ENCODE data around the gene SCNN1A. TPM values are rescaled to one million over a fixed set of nuclear protein-coding genes. Genes with fewer than 3 reads are reported as not detected.

The SCNN1A gene
- total RNA-seq, 2 donors from 2014 or later, result 158 to 188 TPM

GRCh38 chr12:6332459-6332858, 42.9 kb downstream of the SCNN1A start:
- Histone ChIP-seq H3K9ac (ENCODE audit: low read depth in 2 of 2, low read length in 2 of 2) (peak overlapping the region in 1 of 2 donors; percentile 42), H3K36me3 (peaks cover 47% of the 10 kb centered on the region), H3K27ac (peak overlapping the region; percentile 99), H3K4me3 (no peak overlapping the region), H3K4me1 (peaks cover 29% of the 10 kb centered on the region), H3K27me3 (no peaks in the 10 kb centered on the region), H3K9me3 (no peaks in the 10 kb centered on the region)
- no peak for DNase-seq
- TF ChIP-seq, protein P1, sequence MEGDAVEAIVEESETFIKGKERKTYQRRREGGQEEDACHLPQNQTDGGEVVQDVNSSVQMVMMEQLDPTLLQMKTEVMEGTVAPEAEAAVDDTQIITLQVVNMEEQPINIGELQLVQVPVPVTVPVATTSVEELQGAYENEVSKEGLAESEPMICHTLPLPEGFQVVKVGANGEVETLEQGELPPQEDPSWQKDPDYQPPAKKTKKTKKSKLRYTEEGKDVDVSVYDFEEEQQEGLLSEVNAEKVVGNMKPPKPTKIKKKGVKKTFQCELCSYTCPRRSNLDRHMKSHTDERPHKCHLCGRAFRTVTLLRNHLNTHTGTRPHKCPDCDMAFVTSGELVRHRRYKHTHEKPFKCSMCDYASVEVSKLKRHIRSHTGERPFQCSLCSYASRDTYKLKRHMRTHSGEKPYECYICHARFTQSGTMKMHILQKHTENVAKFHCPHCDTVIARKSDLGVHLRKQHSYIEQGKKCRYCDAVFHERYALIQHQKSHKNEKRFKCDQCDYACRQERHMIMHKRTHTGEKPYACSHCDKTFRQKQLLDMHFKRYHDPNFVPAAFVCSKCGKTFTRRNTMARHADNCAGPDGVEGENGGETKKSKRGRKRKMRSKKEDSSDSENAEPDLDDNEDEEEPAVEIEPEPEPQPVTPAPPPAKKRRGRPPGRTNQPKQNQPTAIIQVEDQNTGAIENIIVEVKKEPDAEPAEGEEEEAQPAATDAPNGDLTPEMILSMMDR (IDR thresholded peaks at IDR 0.05), result no peak
- intact Hi-C loops (cut with DNase I), result loop anchor here (5.0 kb wide), 1 partner anchor 120 kb away; the partner anchor contains the start of gene TAPBPL

GRCh38 chr12:6330999-6331714, 44.2 kb downstream of the SCNN1A start:
- H3K36me3 ChIP-seq, result peaks cover 47% of the 10 kb centered on the region
- TF ChIP-seq, protein P1 (IDR thresholded peaks at IDR 0.05), result no peak
- peak overlapping the region; percentile 14 for H3K27ac ChIP-seq
- peaks cover 34% of the 10 kb centered on the region for H3K4me1 ChIP-seq
- no peak overlapping the region for H3K4me3 ChIP-seq
- no peak for DNase-seq
- no peak overlapping the region for H3K9ac ChIP-seq (ENCODE audit: low read depth in 2 of 2, low read length in 2 of 2)
- no peaks in the 10 kb centered on the region for H3K27me3 ChIP-seq
- intact Hi-C loops (cut with DNase I), result loop anchor here (5.0 kb wide), 1 partner anchor 121 kb away; the partner anchor contains the start of gene TAPBPL
- no peaks in the 10 kb centered on the region for H3K9me3 ChIP-seq

DNA sequence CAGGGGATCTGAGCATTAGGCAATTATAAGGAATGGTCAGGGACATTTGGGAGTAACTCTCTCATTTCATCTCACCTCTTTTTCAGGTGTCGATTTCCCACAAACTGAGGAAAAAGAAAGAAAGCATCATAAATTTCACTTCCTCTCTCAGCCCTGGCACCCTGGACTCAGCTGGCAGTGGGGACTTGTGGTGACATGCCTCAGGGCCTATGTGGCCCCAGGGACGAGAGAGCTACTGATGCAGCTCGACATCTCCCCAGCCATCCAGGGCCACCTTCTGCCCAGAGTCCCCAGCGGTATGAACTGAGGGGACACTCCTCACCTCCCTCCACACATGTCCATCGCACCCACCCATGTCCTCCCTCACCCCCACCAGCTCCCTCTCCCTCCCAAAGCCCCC, 45.2 kb downstream of the SCNN1A start:
- DNase-seq, result no peak
- no peaks in the 10 kb centered on the region for H3K9me3 ChIP-seq
- no peaks in the 10 kb centered on the region for H3K27me3 ChIP-seq
- intact Hi-C loops (cut with DNase I), result loop anchor here (5.0 kb wide), 1 partner anchor 122 kb away; the partner anchor contains the start of gene TAPBPL
- TF ChIP-seq, protein P1 (IDR thresholded peaks at IDR 0.05), result no peak
- H3K4me3 ChIP-seq, result no peak overlapping the region
- peaks cover 30% of the 10 kb centered on the region for H3K4me1 ChIP-seq
- H3K9ac ChIP-seq (ENCODE audit: low read depth in 2 of 2, low read length in 2 of 2), result no peak overlapping the region
- H3K36me3 ChIP-seq, result peaks cover 47% of the 10 kb centered on the region
- H3K27ac ChIP-seq, result no peak overlapping the region

DNA sequence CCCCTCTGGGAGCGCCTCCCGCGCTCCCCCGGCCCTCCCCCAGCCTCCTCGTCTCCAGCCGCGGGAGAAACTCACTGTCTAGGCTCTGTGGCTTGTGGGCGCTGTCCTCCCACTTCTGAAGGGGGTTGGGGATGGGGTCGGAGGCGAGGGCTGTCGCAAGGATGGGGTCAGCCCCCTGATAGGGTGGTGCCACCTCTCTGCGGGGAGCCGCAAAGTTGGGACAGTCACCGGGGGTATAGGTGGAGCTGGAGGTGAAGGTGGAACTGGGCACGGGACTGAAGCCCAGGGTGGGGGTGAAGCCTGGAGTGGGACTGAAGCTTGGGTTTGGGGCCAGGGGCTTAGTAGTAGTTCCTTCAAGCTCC, 45.7 kb downstream of the SCNN1A start:
- no peak overlapping the region for H3K9ac ChIP-seq (ENCODE audit: low read depth in 2 of 2, low read length in 2 of 2)
- H3K4me1 ChIP-seq, result peaks cover 25% of the 10 kb centered on the region
- DNase-seq, result no peak
- intact Hi-C loops (cut with DNase I), result loop anchor here (5.0 kb wide), 2 partner anchors 58 to 123 kb away; partner anchors contain the start of gene TAPBPL
- H3K9me3 ChIP-seq, result no peaks in the 10 kb centered on the region
- H3K4me3 ChIP-seq, result no peak overlapping the region
- peaks cover 47% of the 10 kb centered on the region for H3K36me3 ChIP-seq
- no peak overlapping the region for H3K27ac ChIP-seq
- TF ChIP-seq, protein P1 (IDR thresholded peaks at IDR 0.05), result no peak
- H3K27me3 ChIP-seq, result no peaks in the 10 kb centered on the region

- H3K4me1 ChIP-seq, result peaks cover 19% of the 10 kb centered on the region
- peaks cover 47% of the 10 kb centered on the region for H3K36me3 ChIP-seq
- TF ChIP-seq, protein P1 (IDR thresholded peaks at IDR 0.05), result no peak
- no peak overlapping the region for H3K27ac ChIP-seq
- H3K4me3 ChIP-seq, result no peak overlapping the region
- no peak overlapping the region for H3K9ac ChIP-seq (ENCODE audit: low read depth in 2 of 2, low read length in 2 of 2)
- no peaks in the 10 kb centered on the region for H3K9me3 ChIP-seq
- no peaks in the 10 kb centered on the region for H3K27me3 ChIP-seq
- intact Hi-C loops (cut with DNase I), result loop anchor here (5.0 kb wide), 1 partner anchor 58 kb away; no protein-coding TSS in a partner anchor
- DNase-seq, result no peak
Measured at GRCh38 chr12:6328945-6329702, 46.2 kb downstream of the SCNN1A start.

All from colonic mucosa (tissue), 4 donors.